ENCODE data around the gene MYL5.

- TF ChIP-seq CTCF (IDR thresholded peaks at IDR 0.05; ENCODE audit: borderline replicate concordance, extremely low read depth, low read length, poor library complexity, severe bottlenecking) = no peak
- no peak for TF ChIP-seq EZH2 (IDR thresholded peaks at IDR 0.05; ENCODE audit: borderline replicate concordance, low read depth, low read length, severe bottlenecking)
Observed at GRCh38 chr4:687971-688853, 13.9 kb downstream of the MYL5 start.
